ENCODE results near the gene OLIG1.

Gene OLIG1

GRCh38 chr21:33112151-33112550 is 42.2 kb downstream of the OLIG1 start:
- Histone ChIP-seq H3K27me3 (ENCODE audit: control insufficient read depth in 5 of 5, insufficient read depth in 4 of 5, low read length in 5 of 5) (peaks cover 29 to 59% (median 48%) of the 10 kb centered on the region in 5 donors), H3K4me3 (ENCODE audit: low read depth in 1 of 5, low read length in 5 of 5) (no peak overlapping the region), H3K9ac (ENCODE audit: low read length in 5 of 5) (no peak overlapping the region), H3K36me3 (ENCODE audit: control insufficient read depth in 5 of 5, insufficient read depth in 5 of 5, low read length in 5 of 5) (no peaks in the 10 kb centered on the region), H3K27ac (ENCODE audit: low read depth, low read length) (no peak overlapping the region), H3K4me1 (ENCODE audit: control insufficient read depth in 5 of 5, insufficient read depth in 5 of 5, low read length in 5 of 5) (peaks cover 0 to 7% (median 3%) of the 10 kb centered on the region in 5 donors), H3K9me3 (ENCODE audit: control insufficient read depth in 5 of 5, low read length in 5 of 5) (no peaks in the 10 kb centered on the region)

GRCh38 chr21:33112681-33113080 is 42.7 kb downstream of the OLIG1 start:
- Histone ChIP-seq H3K27ac (ENCODE audit: low read depth, low read length) (no peak overlapping the region), H3K36me3 (ENCODE audit: control insufficient read depth in 5 of 5, insufficient read depth in 5 of 5, low read length in 5 of 5) (no peaks in the 10 kb centered on the region), H3K4me1 (ENCODE audit: control insufficient read depth in 5 of 5, insufficient read depth in 5 of 5, low read length in 5 of 5) (peaks cover 0 to 7% (median 3%) of the 10 kb centered on the region in 5 donors), H3K27me3 (ENCODE audit: control insufficient read depth in 5 of 5, insufficient read depth in 4 of 5, low read length in 5 of 5) (peaks cover 32 to 61% (median 49%) of the 10 kb centered on the region in 5 donors), H3K9me3 (ENCODE audit: control insufficient read depth in 5 of 5, low read length in 5 of 5) (no peaks in the 10 kb centered on the region), H3K9ac (ENCODE audit: low read length in 5 of 5) (no peak overlapping the region), H3K4me3 (ENCODE audit: low read depth in 1 of 5, low read length in 5 of 5) (no peak overlapping the region)

- H3K9me3 ChIP-seq (ENCODE audit: control insufficient read depth in 5 of 5, low read length in 5 of 5), result no peaks in the 10 kb centered on the region
- H3K4me3 ChIP-seq (ENCODE audit: low read depth in 1 of 5, low read length in 5 of 5), result no peak overlapping the region
- no peak overlapping the region for H3K9ac ChIP-seq (ENCODE audit: low read length in 5 of 5)
- H3K27me3 ChIP-seq (ENCODE audit: control insufficient read depth in 5 of 5, insufficient read depth in 4 of 5, low read length in 5 of 5), result peaks cover 33 to 60% (median 46%) of the 10 kb centered on the region in 5 donors
- no peak overlapping the region for H3K27ac ChIP-seq (ENCODE audit: low read depth, low read length)
- peaks cover 0 to 7% (median 3%) of the 10 kb centered on the region in 5 donors for H3K4me1 ChIP-seq (ENCODE audit: control insufficient read depth in 5 of 5, insufficient read depth in 5 of 5, low read length in 5 of 5)
- H3K36me3 ChIP-seq (ENCODE audit: control insufficient read depth in 5 of 5, insufficient read depth in 5 of 5, low read length in 5 of 5), result no peaks in the 10 kb centered on the region
Observed at GRCh38 chr21:33113131-33113530, 43.2 kb downstream of the OLIG1 start.

- Histone ChIP-seq H3K9me3 (ENCODE audit: control insufficient read depth in 5 of 5, low read length in 5 of 5) (no peaks in the 10 kb centered on the region), H3K27me3 (ENCODE audit: control insufficient read depth in 5 of 5, insufficient read depth in 4 of 5, low read length in 5 of 5) (peaks cover 25 to 55% (median 40%) of the 10 kb centered on the region in 5 donors), H3K27ac (ENCODE audit: low read depth, low read length) (no peak overlapping the region), H3K9ac (ENCODE audit: low read length in 5 of 5) (no peak overlapping the region), H3K4me3 (ENCODE audit: low read depth in 1 of 5, low read length in 5 of 5) (no peak overlapping the region), H3K36me3 (ENCODE audit: control insufficient read depth in 5 of 5, insufficient read depth in 5 of 5, low read length in 5 of 5) (no peaks in the 10 kb centered on the region), H3K4me1 (ENCODE audit: control insufficient read depth in 5 of 5, insufficient read depth in 5 of 5, low read length in 5 of 5) (peaks cover 0 to 6% (median 3%) of the 10 kb centered on the region in 5 donors)
Observed at GRCh38 chr21:33114276-33114675, 44.3 kb downstream of the OLIG1 start.

- Histone ChIP-seq H3K9ac (ENCODE audit: low read length in 5 of 5) (no peak overlapping the region), H3K4me1 (ENCODE audit: control insufficient read depth in 5 of 5, insufficient read depth in 5 of 5, low read length in 5 of 5) (no peaks in the 10 kb centered on the region), H3K9me3 (ENCODE audit: control insufficient read depth in 5 of 5, low read length in 5 of 5) (no peaks in the 10 kb centered on the region), H3K36me3 (ENCODE audit: control insufficient read depth in 5 of 5, insufficient read depth in 5 of 5, low read length in 5 of 5) (no peaks in the 10 kb centered on the region), H3K27me3 (ENCODE audit: control insufficient read depth in 5 of 5, insufficient read depth in 4 of 5, low read length in 5 of 5) (peaks cover 10 to 39% (median 31%) of the 10 kb centered on the region in 5 donors), H3K4me3 (ENCODE audit: low read depth in 1 of 5, low read length in 5 of 5) (no peak overlapping the region), H3K27ac (ENCODE audit: low read depth, low read length) (no peak overlapping the region)
Observed at GRCh38 chr21:33115631-33116510, 45.9 kb downstream of the OLIG1 start.

GRCh38 chr21:33116676-33117075 is 46.7 kb downstream of the OLIG1 start:
- H3K27ac ChIP-seq (ENCODE audit: low read depth, low read length), result no peak overlapping the region
- H3K4me3 ChIP-seq (ENCODE audit: low read depth in 1 of 5, low read length in 5 of 5), result no peak overlapping the region
- H3K9me3 ChIP-seq (ENCODE audit: control insufficient read depth in 5 of 5, low read length in 5 of 5), result no peaks in the 10 kb centered on the region
- H3K27me3 ChIP-seq (ENCODE audit: control insufficient read depth in 5 of 5, insufficient read depth in 4 of 5, low read length in 5 of 5), result peaks cover 6 to 34% (median 23%) of the 10 kb centered on the region in 5 donors
- no peaks in the 10 kb centered on the region for H3K36me3 ChIP-seq (ENCODE audit: control insufficient read depth in 5 of 5, insufficient read depth in 5 of 5, low read length in 5 of 5)
- no peak overlapping the region for H3K9ac ChIP-seq (ENCODE audit: low read length in 5 of 5)
- H3K4me1 ChIP-seq (ENCODE audit: control insufficient read depth in 5 of 5, insufficient read depth in 5 of 5, low read length in 5 of 5), result no peaks in the 10 kb centered on the region

GRCh38 chr21:33117101-33117888 is 47.4 kb downstream of the OLIG1 start:
- Histone ChIP-seq H3K4me3 (ENCODE audit: low read depth in 1 of 5, low read length in 5 of 5) (no peak overlapping the region), H3K9ac (ENCODE audit: low read length in 5 of 5) (no peak overlapping the region), H3K27me3 (ENCODE audit: control insufficient read depth in 5 of 5, insufficient read depth in 4 of 5, low read length in 5 of 5) (peaks cover 9 to 35% (median 19%) of the 10 kb centered on the region in 5 donors), H3K27ac (ENCODE audit: low read depth, low read length) (no peak overlapping the region), H3K4me1 (ENCODE audit: control insufficient read depth in 5 of 5, insufficient read depth in 5 of 5, low read length in 5 of 5) (no peaks in the 10 kb centered on the region), H3K36me3 (ENCODE audit: control insufficient read depth in 5 of 5, insufficient read depth in 5 of 5, low read length in 5 of 5) (no peaks in the 10 kb centered on the region), H3K9me3 (ENCODE audit: control insufficient read depth in 5 of 5, low read length in 5 of 5) (no peaks in the 10 kb centered on the region)

Measured in subcutaneous abdominal adipose tissue (tissue), 5 donors.